OCI-LY1 (cell line): ENCODE results near the gene ACTR5.

ENCODE experiments used
- CTCF ChIP-seq: fragments of 200-600 bp; sonication (generic), shearing (Covaris generic); IDR thresholded peaks from 2 replicates; pipeline ENCODE4 v1.5.1; 2017; ENCODE audit warnings: mild to moderate bottlenecking, antibody characterized with exemption, low read length, moderate library complexity, mixed read lengths
- EZH2 ChIP-seq: fragments of 200-600 bp; sonication (generic), shearing (Covaris generic); IDR thresholded peaks from 2 replicates; pipeline ENCODE4 v1.8.0; 2017; ENCODE audit warnings: borderline replicate concordance, mixed run types, mild to moderate bottlenecking, antibody characterized with exemption, low read length, moderate library complexity, mixed read lengths

DNA sequence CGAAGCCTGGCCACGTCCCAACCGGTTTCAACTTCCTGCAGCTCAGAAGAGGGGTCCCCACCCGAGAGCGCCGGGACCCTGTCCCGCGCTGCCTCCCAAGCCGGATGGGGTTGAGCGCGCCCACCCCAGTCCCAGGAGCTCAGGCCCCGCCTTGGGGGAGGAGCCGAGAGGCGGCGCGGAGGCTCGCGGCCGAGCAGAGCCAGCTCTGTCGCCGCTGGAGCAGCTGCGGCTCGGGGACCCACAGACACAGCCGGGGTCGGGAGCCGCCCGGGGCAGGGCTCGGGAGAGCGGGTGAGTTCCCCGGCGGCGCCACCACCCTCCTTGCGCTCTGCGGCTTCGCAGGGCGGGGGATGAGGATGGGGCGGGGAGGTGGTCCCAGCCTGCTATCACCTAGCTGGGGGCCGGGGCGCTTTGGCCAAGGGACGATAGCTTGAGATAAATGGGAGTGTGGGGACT, 57.3 kb downstream of the ACTR5 start, which contains the start of gene PPP1R16B:
- no peak for TF ChIP-seq CTCF
- no peak for TF ChIP-seq EZH2
